Astrocyte (in vitro differentiated cells and primary cell): Measurements from ENCODE around the gene AQP4. TPM values are rescaled to one million over a fixed set of nuclear protein-coding genes. Genes with fewer than 3 reads are reported as not detected.

Experiments used
- DNase-seq: peaks from one replicate; pipeline ENCODE4 v3.0.0-alpha.2; 2010; ENCODE audit warnings: low read depth
- FAIRE-seq: peaks from 2 replicates; lab custom pipeline; 2011; peaks lifted over from hg19 to GRCh38; lab: Jason Lieb, UNC
- H2AFZ ChIP-seq: 2 replicates; pipeline ENCODE4 v1.6.0; 2012; ENCODE audit warnings: low read depth, low read length, inconsistent platforms
- H3K27ac ChIP-seq: 2 replicates; pipeline ENCODE4 v1.5.1; 2011; ENCODE audit warnings: low read depth, low read length, inconsistent platforms
- H3K27me3 ChIP-seq: 2 replicates; pipeline ENCODE4 v1.6.0; 2011; ENCODE audit warnings: low read length, inconsistent platforms; ENCODE audit not compliant: insufficient read depth
- H3K36me3 ChIP-seq: 2 replicates; pipeline ENCODE4 v1.5.1; 2011; ENCODE audit warnings: low read length, inconsistent platforms; ENCODE audit not compliant: insufficient read depth
- H3K4me1 ChIP-seq: 2 replicates; pipeline ENCODE4 v1.5.1; 2011; ENCODE audit warnings: low read length, inconsistent platforms; ENCODE audit not compliant: insufficient read depth
- H3K4me2 ChIP-seq: 2 replicates; pipeline ENCODE4 v1.6.0; 2012; ENCODE audit warnings: low read length, inconsistent platforms
- H3K4me3 ChIP-seq: 2 replicates; pipeline ENCODE4 v1.5.1; 2011; ENCODE audit warnings: low read depth, mild to moderate bottlenecking, low read length, inconsistent platforms; ENCODE audit not compliant: insufficient read depth
- H3K79me2 ChIP-seq: 2 replicates; pipeline ENCODE4 v1.6.0; 2012; ENCODE audit warnings: mild to moderate bottlenecking, low read length, inconsistent platforms; ENCODE audit not compliant: insufficient read depth
- H3K9ac ChIP-seq: 2 replicates; pipeline ENCODE4 v1.6.0; 2012; ENCODE audit warnings: mild to moderate bottlenecking, low read length, inconsistent platforms
- H3K9me3 ChIP-seq: 2 replicates; pipeline ENCODE4 v1.5.1; 2012; ENCODE audit warnings: low read depth, mild to moderate bottlenecking, low read length, inconsistent platforms; ENCODE audit not compliant: insufficient read depth
- H4K20me1 ChIP-seq: 2 replicates; pipeline ENCODE4 v1.6.0; 2012; ENCODE audit warnings: low read length, inconsistent platforms; ENCODE audit not compliant: insufficient read depth
- H3K27ac Mint-ChIP-seq: one replicate; pipeline ENCODE4 v1.8.0; 2021; ENCODE audit warnings: mild to moderate bottlenecking, mixed read lengths; ENCODE audit not compliant: unreplicated experiment
- H3K27me3 Mint-ChIP-seq: one replicate; pipeline ENCODE4 v1.8.0; 2021; ENCODE audit warnings: low read depth, mixed read lengths; ENCODE audit not compliant: unreplicated experiment
- H3K36me3 Mint-ChIP-seq: one replicate; pipeline ENCODE4 v1.8.0; 2021; ENCODE audit warnings: low read depth, mixed read lengths; ENCODE audit not compliant: unreplicated experiment
- H3K4me1 Mint-ChIP-seq: one replicate; pipeline ENCODE4 v1.8.0; 2021; ENCODE audit warnings: low read depth, mixed read lengths; ENCODE audit not compliant: unreplicated experiment
- H3K4me3 Mint-ChIP-seq: one replicate; pipeline ENCODE4 v1.8.0; 2021; ENCODE audit warnings: mild to moderate bottlenecking, moderate library complexity, mixed read lengths; ENCODE audit not compliant: unreplicated experiment
- H3K9me3 Mint-ChIP-seq: one replicate; pipeline ENCODE4 v1.8.0; 2021; ENCODE audit warnings: mild to moderate bottlenecking, mixed read lengths; ENCODE audit not compliant: unreplicated experiment
- CTCF ChIP-seq: IDR thresholded peaks from 2 replicates; pipeline ENCODE4 v1.5.1; 2011; ENCODE audit warnings: low read depth, mild to moderate bottlenecking, inconsistent platforms, low read length, moderate library complexity; ENCODE audit not compliant: insufficient read depth
- EZH2 ChIP-seq: IDR thresholded peaks from 2 replicates; pipeline ENCODE4 v1.6.1; 2012; ENCODE audit warnings: mild to moderate bottlenecking, low read length, inconsistent platforms; ENCODE audit not compliant: insufficient read depth
- total RNA-seq: library from RNA; stranded (reverse); gene quantifications from 2 replicates; pipeline ENCODE4 v1.2.1, GENCODE V29; 2021

AQP4 gene
- total RNA-seq, 1 donor from 2014 or later, result not detected

GRCh38 chr18:26819046-26819445 is 46.5 kb downstream of the AQP4 start:
- H3K4me2 ChIP-seq, result no peak overlapping the region
- H3K4me1 ChIP-seq, result no peaks in the 10 kb centered on the region
- DNase-seq (no peak), FAIRE-seq (no peak)
- H3K4me3 ChIP-seq, result no peak overlapping the region
- Mint-ChIP-seq H3K27ac (no peak overlapping the region), H3K4me3 (no peak overlapping the region), H3K27me3 (no peaks in the 10 kb centered on the region), H3K4me1 (no peaks in the 10 kb centered on the region), H3K9me3 (peaks cover 12% of the 10 kb centered on the region), H3K36me3 (peaks cover 2% of the 10 kb centered on the region)
- no peak overlapping the region for H3K27ac ChIP-seq
- no peak overlapping the region for H3K9ac ChIP-seq
- H3K79me2 ChIP-seq, result no peaks in the 10 kb centered on the region
- no peaks in the 10 kb centered on the region for H3K36me3 ChIP-seq
- H3K27me3 ChIP-seq, result no peaks in the 10 kb centered on the region
- TF ChIP-seq EZH2 (no peak), CTCF (no peak)
- H4K20me1 ChIP-seq, result no peaks in the 10 kb centered on the region
- H3K9me3 ChIP-seq, result peaks cover 2% of the 10 kb centered on the region
- no peak overlapping the region for H2AFZ ChIP-seq

- Histone ChIP-seq H3K4me2 (no peak overlapping the region), H3K27me3 (no peaks in the 10 kb centered on the region), H4K20me1 (no peaks in the 10 kb centered on the region), H3K9ac (no peak overlapping the region), H3K79me2 (no peaks in the 10 kb centered on the region), H3K27ac (no peak overlapping the region), H3K9me3 (peaks cover 2% of the 10 kb centered on the region), H2AFZ (no peak overlapping the region), H3K36me3 (no peaks in the 10 kb centered on the region), H3K4me3 (no peak overlapping the region), H3K4me1 (no peaks in the 10 kb centered on the region)
- H3K27ac Mint-ChIP-seq, result no peak overlapping the region
- no peaks in the 10 kb centered on the region for H3K27me3 Mint-ChIP-seq
- no peak for FAIRE-seq
- TF ChIP-seq CTCF (no peak), EZH2 (no peak)
- no peak for DNase-seq
- no peaks in the 10 kb centered on the region for H3K4me1 Mint-ChIP-seq
- H3K36me3 Mint-ChIP-seq, result peaks cover 2% of the 10 kb centered on the region
- peaks cover 12% of the 10 kb centered on the region for H3K9me3 Mint-ChIP-seq
- no peak overlapping the region for H3K4me3 Mint-ChIP-seq
Measured at GRCh38 chr18:26818461-26818860, 47.0 kb downstream of the AQP4 start.

GRCh38 chr18:26813043-26813442 is 52.5 kb downstream of the AQP4 start:
- Mint-ChIP-seq H3K27ac (no peak overlapping the region), H3K27me3 (no peaks in the 10 kb centered on the region), H3K4me3 (no peak overlapping the region), H3K4me1 (no peaks in the 10 kb centered on the region), H3K9me3 (peaks cover 2% of the 10 kb centered on the region), H3K36me3 (no peaks in the 10 kb centered on the region)
- DNase-seq (peak; percentile 3), FAIRE-seq (no peak)
- no peaks in the 10 kb centered on the region for H3K36me3 ChIP-seq
- no peaks in the 10 kb centered on the region for H3K79me2 ChIP-seq
- no peak overlapping the region for H3K4me2 ChIP-seq
- no peaks in the 10 kb centered on the region for H3K4me1 ChIP-seq
- no peak overlapping the region for H3K9ac ChIP-seq
- no peaks in the 10 kb centered on the region for H3K27me3 ChIP-seq
- H3K9me3 ChIP-seq, result no peaks in the 10 kb centered on the region
- TF ChIP-seq CTCF (no peak), EZH2 (no peak)
- no peak overlapping the region for H3K27ac ChIP-seq
- H4K20me1 ChIP-seq, result no peaks in the 10 kb centered on the region
- H2AFZ ChIP-seq, result no peak overlapping the region
- H3K4me3 ChIP-seq, result no peak overlapping the region
